Measurements from ENCODE around the gene CCDC74B. TPM values are rescaled to one million over a fixed set of nuclear protein-coding genes. Genes with fewer than 3 reads are reported as not detected.
A peak's percentile ranks its signal among the peaks of the same experiment; 100 is the strongest.
"Not testable (repeated sequence)": the region's sequence is repeated elsewhere in the genome, so short reads cannot be mapped to it uniquely, and the experiment has no call there.

CCDC74B gene
- total RNA-seq, 3 donors from 2014 or later (not counting 1 experiment from before 2014, with no cell fraction given): 0.25 to 1.4 (median 0.28) TPM

DNA sequence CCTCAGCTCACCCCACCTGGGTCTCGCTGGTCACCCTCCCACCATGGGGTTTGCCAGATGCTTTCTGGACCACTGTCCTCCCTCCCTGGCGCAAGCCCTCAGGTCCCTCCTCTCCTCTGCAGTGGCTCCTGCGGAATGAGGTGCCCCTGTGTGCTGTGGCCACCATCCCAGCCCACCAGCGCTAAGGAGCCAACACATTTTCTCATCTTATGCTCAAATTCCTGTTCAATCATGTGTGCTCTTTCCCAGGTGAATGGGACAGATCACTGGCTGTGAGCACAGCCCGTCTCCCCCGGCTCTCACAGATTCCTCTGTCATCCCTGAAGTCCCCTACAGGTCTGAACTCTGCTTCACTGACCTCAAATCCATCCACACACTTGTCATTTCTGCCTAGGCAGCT lies 15.2 kb upstream of the CCDC74B start:
- no peaks in the 10 kb centered on the region for H3K27me3 Mint-ChIP-seq (ENCODE audit: low read depth in 2 of 2)
- peak overlapping the region in 1 of 2 donors; percentile 84 for H3K27ac Mint-ChIP-seq
- TF ChIP-seq, protein P1, sequence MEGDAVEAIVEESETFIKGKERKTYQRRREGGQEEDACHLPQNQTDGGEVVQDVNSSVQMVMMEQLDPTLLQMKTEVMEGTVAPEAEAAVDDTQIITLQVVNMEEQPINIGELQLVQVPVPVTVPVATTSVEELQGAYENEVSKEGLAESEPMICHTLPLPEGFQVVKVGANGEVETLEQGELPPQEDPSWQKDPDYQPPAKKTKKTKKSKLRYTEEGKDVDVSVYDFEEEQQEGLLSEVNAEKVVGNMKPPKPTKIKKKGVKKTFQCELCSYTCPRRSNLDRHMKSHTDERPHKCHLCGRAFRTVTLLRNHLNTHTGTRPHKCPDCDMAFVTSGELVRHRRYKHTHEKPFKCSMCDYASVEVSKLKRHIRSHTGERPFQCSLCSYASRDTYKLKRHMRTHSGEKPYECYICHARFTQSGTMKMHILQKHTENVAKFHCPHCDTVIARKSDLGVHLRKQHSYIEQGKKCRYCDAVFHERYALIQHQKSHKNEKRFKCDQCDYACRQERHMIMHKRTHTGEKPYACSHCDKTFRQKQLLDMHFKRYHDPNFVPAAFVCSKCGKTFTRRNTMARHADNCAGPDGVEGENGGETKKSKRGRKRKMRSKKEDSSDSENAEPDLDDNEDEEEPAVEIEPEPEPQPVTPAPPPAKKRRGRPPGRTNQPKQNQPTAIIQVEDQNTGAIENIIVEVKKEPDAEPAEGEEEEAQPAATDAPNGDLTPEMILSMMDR (IDR thresholded peaks at IDR 0.05): no peak
- H3K36me3 ChIP-seq (ENCODE audit: control insufficient read depth, insufficient read depth, low read length): peaks cover 14% of the 10 kb centered on the region
- H3K4me3 Mint-ChIP-seq: no peak overlapping the region
- H3K27ac ChIP-seq (ENCODE audit: low read length): no peak overlapping the region
- intact Hi-C loops (cut with micrococcal nuclease): no loop called here
- DNase-seq (no peak), ATAC-seq (no peak)
- H3K9me3 Mint-ChIP-seq: no peaks in the 10 kb centered on the region
- H3K27me3 ChIP-seq (ENCODE audit: control insufficient read depth, insufficient read depth, low read length): no peaks in the 10 kb centered on the region
- peaks cover 10 to 14% of the 10 kb centered on the region in 2 donors for H3K4me1 Mint-ChIP-seq
- H3K36me3 Mint-ChIP-seq: no peaks in the 10 kb centered on the region
- 97% methylated on average over 6 of the region's 6 CpGs for WGBS (ENCODE audit: insufficient coverage)
- H3K9me3 ChIP-seq (ENCODE audit: control insufficient read depth, insufficient read depth, low read length): no peaks in the 10 kb centered on the region
- H3K4me1 ChIP-seq (ENCODE audit: control insufficient read depth, insufficient read depth, low read length): peaks cover 21% of the 10 kb centered on the region
- H3K4me3 ChIP-seq (ENCODE audit: low read length): no peak overlapping the region

DNA sequence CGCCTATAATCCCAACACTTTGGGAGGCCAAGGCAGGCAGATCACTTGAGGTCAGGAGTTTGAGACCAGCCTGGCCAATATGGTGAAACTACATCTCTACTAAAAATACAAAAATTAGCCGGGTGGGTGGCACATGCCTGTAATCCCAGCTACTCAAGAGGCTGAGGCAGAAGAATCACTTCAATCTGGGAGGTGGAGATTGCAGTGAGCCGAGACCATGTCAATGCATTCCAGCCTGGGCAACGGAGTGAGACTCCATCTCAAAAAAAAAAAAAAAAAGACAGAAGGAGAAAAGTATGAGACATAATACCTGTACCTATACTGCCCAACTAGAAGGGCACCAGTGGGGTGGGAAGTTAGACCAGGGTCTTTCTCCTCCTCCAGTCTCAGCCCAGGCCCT lies 14.5 kb upstream of the CCDC74B start:
- ATAC-seq; H3K27me3 Mint-ChIP-seq (ENCODE audit: low read depth in 2 of 2); DNase-seq; H3K27me3 ChIP-seq (ENCODE audit: control insufficient read depth, insufficient read depth, low read length); H3K27ac ChIP-seq (ENCODE audit: low read length); intact Hi-C loops (cut with micrococcal nuclease); H3K36me3 Mint-ChIP-seq; H3K4me3 ChIP-seq (ENCODE audit: low read length); H3K9me3 ChIP-seq (ENCODE audit: control insufficient read depth, insufficient read depth, low read length); H3K4me3 Mint-ChIP-seq; H3K9me3 Mint-ChIP-seq: not testable (repeated sequence)
- Mint-ChIP-seq H3K27ac (peak overlapping the region in 1 of 2 donors; percentile 84), H3K4me1 (peaks cover 10 to 14% of the 10 kb centered on the region in 2 donors)
- Histone ChIP-seq H3K36me3 (ENCODE audit: control insufficient read depth, insufficient read depth, low read length) (peaks cover 18% of the 10 kb centered on the region), H3K4me1 (ENCODE audit: control insufficient read depth, insufficient read depth, low read length) (peaks cover 21% of the 10 kb centered on the region)
- WGBS (ENCODE audit: insufficient coverage): 97% methylated on average over 4 of the region's 4 CpGs

DNA sequence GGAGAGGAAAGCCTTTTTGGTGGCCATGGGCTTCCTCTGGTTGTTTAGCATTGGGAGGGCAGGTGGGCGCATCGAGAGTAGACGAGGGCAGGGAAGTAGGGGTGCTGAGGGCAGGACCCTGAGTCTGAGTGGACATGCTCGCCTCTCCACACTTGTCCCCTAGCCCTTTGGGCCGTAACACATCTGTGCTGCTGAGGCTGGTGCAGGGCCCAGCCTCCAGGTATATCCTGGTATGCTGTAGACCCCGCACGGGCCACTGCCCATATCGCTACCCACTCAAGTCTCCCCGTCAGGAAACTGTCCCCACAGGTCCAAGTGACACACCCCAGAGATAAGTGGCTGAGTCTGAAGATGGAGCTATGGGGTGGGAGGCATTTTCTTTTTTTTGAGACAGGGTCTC lies 13.7 kb upstream of the CCDC74B start:
- Histone ChIP-seq H3K27me3 (ENCODE audit: control insufficient read depth, insufficient read depth, low read length) (no peaks in the 10 kb centered on the region), H3K36me3 (ENCODE audit: control insufficient read depth, insufficient read depth, low read length) (peaks cover 15% of the 10 kb centered on the region), H3K4me3 (ENCODE audit: low read length) (no peak overlapping the region), H3K27ac (ENCODE audit: low read length) (no peak overlapping the region), H3K4me1 (ENCODE audit: control insufficient read depth, insufficient read depth, low read length) (peaks cover 21% of the 10 kb centered on the region), H3K9me3 (ENCODE audit: control insufficient read depth, insufficient read depth, low read length) (no peaks in the 10 kb centered on the region)
- ATAC-seq: no peak
- Mint-ChIP-seq H3K4me1 (peaks cover 10 to 14% of the 10 kb centered on the region in 2 donors), H3K9me3 (no peaks in the 10 kb centered on the region), H3K36me3 (no peaks in the 10 kb centered on the region), H3K27ac (peak overlapping the region; percentile 69 to 78), H3K4me3 (no peak overlapping the region), H3K27me3 (ENCODE audit: low read depth in 2 of 2) (no peaks in the 10 kb centered on the region)
- no peak for DNase-seq
- 90% methylated on average over 8 of the region's 9 CpGs for WGBS (ENCODE audit: insufficient coverage)
- intact Hi-C loops (cut with micrococcal nuclease): no loop called here
- TF ChIP-seq, protein P1 (IDR thresholded peaks at IDR 0.05): no peak

DNA sequence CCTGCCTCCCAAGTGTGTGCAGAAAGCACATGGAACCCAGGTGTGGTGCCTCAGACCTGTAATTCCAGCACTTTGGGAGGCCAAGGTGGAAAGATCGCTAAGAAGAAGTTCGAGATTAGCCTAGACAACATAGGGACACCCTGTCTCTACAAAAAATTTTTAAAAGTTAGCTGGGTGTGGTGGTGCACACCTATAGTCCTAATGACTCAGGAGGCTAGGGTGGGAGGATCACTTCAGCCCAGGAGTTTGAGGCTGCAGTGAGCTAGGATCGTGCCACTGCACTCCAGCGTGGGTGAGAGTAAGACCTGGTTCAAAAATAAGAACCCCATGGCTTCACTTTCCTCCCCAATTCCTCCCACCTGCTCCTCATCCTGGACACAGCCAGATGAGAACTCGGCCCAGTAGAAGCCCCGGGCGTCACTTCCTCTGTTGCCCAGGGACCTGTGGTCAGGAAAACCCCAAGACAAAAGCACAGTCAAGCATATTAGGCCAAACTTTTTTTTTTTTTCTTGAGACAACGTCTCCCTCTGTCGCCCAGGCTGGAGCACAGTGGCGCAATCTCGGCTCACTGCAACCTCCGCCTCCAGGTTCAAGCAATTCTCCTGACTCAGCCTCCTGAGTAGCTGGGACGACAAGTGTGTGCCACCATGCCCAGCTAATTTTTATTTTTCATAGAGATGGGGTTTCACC lies 13.1 kb upstream of the CCDC74B start:
- H3K27me3 Mint-ChIP-seq (ENCODE audit: low read depth in 2 of 2); H3K4me3 ChIP-seq (ENCODE audit: low read length); intact Hi-C loops (cut with micrococcal nuclease); H3K9me3 ChIP-seq (ENCODE audit: control insufficient read depth, insufficient read depth, low read length); H3K36me3 Mint-ChIP-seq; H3K9me3 Mint-ChIP-seq; H3K27me3 ChIP-seq (ENCODE audit: control insufficient read depth, insufficient read depth, low read length): not testable (repeated sequence)
- peak; percentile 38 to 41 for DNase-seq
- H3K4me1 Mint-ChIP-seq: peaks cover 10 to 14% of the 10 kb centered on the region in 2 donors
- 50% methylated on average over 13 of the region's 13 CpGs for WGBS (ENCODE audit: insufficient coverage)
- H3K4me3 Mint-ChIP-seq: peak overlapping the region; percentile 40
- peak overlapping the region; percentile 60 for H3K27ac ChIP-seq (ENCODE audit: low read length)
- H3K4me1 ChIP-seq (ENCODE audit: control insufficient read depth, insufficient read depth, low read length): peaks cover 21% of the 10 kb centered on the region
- peaks cover 16% of the 10 kb centered on the region for H3K36me3 ChIP-seq (ENCODE audit: control insufficient read depth, insufficient read depth, low read length)
- ATAC-seq: peak; percentile 55 to 78 (median 77)
- H3K27ac Mint-ChIP-seq: peak overlapping the region; percentile 69 to 78

DNA sequence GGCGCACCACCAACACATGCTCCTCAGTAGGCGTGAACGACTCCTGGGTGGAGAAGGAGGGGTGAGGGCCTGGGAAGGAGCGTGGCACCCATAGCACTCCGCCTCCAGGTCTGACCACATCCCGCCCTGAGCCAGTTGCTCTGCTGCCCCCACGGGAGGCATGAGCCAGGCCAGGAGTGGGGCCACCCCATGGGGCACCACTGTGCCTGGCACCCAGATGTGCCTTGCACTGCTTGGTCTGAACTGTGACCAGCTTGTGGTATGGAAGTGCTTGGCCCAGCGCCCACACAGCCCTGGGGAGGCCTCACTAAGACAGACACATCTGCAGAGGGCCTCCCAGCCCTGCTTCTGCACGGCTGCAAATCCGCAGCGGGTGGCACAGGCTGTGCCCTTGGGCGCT lies 12.4 kb upstream of the CCDC74B start:
- WGBS (ENCODE audit: insufficient coverage): 45% methylated on average over 9 of the region's 12 CpGs
- H3K9me3 ChIP-seq (ENCODE audit: control insufficient read depth, insufficient read depth, low read length); intact Hi-C loops (cut with micrococcal nuclease); H3K27me3 Mint-ChIP-seq (ENCODE audit: low read depth in 2 of 2); H3K36me3 Mint-ChIP-seq; H3K9me3 Mint-ChIP-seq; H3K4me3 ChIP-seq (ENCODE audit: low read length); H3K27me3 ChIP-seq (ENCODE audit: control insufficient read depth, insufficient read depth, low read length); DNase-seq; H3K4me3 Mint-ChIP-seq: not testable (repeated sequence)
- Histone ChIP-seq H3K36me3 (ENCODE audit: control insufficient read depth, insufficient read depth, low read length) (peaks cover 17% of the 10 kb centered on the region), H3K4me1 (ENCODE audit: control insufficient read depth, insufficient read depth, low read length) (peaks cover 21% of the 10 kb centered on the region), H3K27ac (ENCODE audit: low read length) (peak overlapping the region; percentile 60)
- peak overlapping the region; percentile 69 to 78 for H3K27ac Mint-ChIP-seq
- peak; percentile 33 to 39 (median 35) for ATAC-seq
- H3K4me1 Mint-ChIP-seq: peaks cover 10 to 14% of the 10 kb centered on the region in 2 donors
